NT2/D1 (cell line): ENCODE results near the gene PPP1R14D.

Experiments used
- SUZ12 ChIP-seq: IDR thresholded peaks from 2 replicates; pipeline ENCODE4 v1.6.1; 2011; ENCODE audit not compliant: insufficient read length, insufficient read depth; ENCODE audit errors: extremely low read depth
- YY1 ChIP-seq: IDR thresholded peaks from 2 replicates; pipeline ENCODE4 v1.6.1; 2011; ENCODE audit not compliant: insufficient read length, insufficient read depth
- ZNF274 ChIP-seq: IDR thresholded peaks from 2 replicates; pipeline ENCODE4 v1.6.1; 2011; ENCODE audit warnings: mild to moderate bottlenecking, low read depth, low read length

GRCh38 chr15:40812721-40813425 is 15.6 kb downstream of the PPP1R14D start:
- TF ChIP-seq SUZ12 (no peak), YY1 (no peak), ZNF274 (no peak)
